Heart left ventricle (tissue), 13 donors: Measurements from ENCODE around the gene RUNX2.

Source experiments
- POLR2A ChIP-seq, 2 donors: fragments of 450-650 bp; IDR thresholded peaks; one replicate each; pipeline ENCODE4 v1.6.1; 2017; ENCODE audit warnings: antibody characterized with exemption in 2 of 2, mild to moderate bottlenecking in 2 of 2, moderate library complexity in 2 of 2
- TF ChIP-seq, protein P1 (sequence below), 12 donors: fragments of 200-600 bp; sonication (generic) in 4 of 12; IDR thresholded peaks; one replicate each; pipeline versions ENCODE4 v1.5.0 to v1.8.0; 2018 to 2022; ENCODE audit warnings: antibody characterized with exemption in 12 of 12, mild to moderate bottlenecking in 5 of 12
- donor health status: ischemic (EF 13 %, LVEDD 7.1; RV severe dilation, severe dysfunction).
- donor health status: DM: no; HTN: yes; CAD: no.
- donor health status: DM: no; HTN: no; CAD: no.
- donor health status: ischemic (EF 25% LVEDD 6.9; RV normal size, moderate dysfunction).
- donor health status: ischemic (EF 25% LVEDD 5.7; RV mildly dilated, moderate dysfunction).
- donor health status: ischemic (EF 35%, LVEDD 5.7; RV mildly dilated, moderate dysfunction).
- donor health status: nonischemic (EF 11% LVEDD 7.7; RV severe dilation, severe dysfunction).
- donor health status: DM: yes; HTN: yes; CAD: no.
- donor health status: PGD.
- donor health status: ischemic (EF 29% LVEDD 5.4; RV normal size, mild dysfunction).
- donor health status: nonischemic (EF 23%, LVEDD 6.1; RV moderate dilation, normal function).

DNA sequence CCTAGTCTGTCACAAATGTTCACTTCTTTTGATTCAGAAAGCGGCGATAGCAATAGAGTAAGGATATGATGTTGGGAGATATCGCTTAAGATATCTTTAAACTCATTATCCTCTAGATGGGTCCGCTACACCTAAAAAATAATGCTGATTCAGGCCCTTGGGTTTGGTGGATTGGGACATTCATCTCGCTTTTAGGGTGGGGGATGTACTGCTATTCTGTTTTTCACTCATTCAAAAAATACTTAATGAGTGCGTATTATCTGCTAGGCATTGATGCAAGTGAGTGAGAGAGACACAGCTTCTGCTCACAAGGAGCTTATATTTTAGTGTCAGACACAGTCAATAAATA lies 167.9 kb downstream of the RUNX2 start:
- TF ChIP-seq, protein P1, sequence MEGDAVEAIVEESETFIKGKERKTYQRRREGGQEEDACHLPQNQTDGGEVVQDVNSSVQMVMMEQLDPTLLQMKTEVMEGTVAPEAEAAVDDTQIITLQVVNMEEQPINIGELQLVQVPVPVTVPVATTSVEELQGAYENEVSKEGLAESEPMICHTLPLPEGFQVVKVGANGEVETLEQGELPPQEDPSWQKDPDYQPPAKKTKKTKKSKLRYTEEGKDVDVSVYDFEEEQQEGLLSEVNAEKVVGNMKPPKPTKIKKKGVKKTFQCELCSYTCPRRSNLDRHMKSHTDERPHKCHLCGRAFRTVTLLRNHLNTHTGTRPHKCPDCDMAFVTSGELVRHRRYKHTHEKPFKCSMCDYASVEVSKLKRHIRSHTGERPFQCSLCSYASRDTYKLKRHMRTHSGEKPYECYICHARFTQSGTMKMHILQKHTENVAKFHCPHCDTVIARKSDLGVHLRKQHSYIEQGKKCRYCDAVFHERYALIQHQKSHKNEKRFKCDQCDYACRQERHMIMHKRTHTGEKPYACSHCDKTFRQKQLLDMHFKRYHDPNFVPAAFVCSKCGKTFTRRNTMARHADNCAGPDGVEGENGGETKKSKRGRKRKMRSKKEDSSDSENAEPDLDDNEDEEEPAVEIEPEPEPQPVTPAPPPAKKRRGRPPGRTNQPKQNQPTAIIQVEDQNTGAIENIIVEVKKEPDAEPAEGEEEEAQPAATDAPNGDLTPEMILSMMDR (IDR thresholded peaks at IDR 0.05): no peak
- TF ChIP-seq POLR2A (IDR thresholded peaks at IDR 0.05): no peak
